Activated T-cell treated with anti-CD3 and anti-CD28 coated beads, Interleukin-2, amount 50 U/mL, for 24 hours (primary cell): Measurements from ENCODE around the gene LANCL2.

Experiments
- DNase-seq: peaks from one replicate; pipeline ENCODE4 v3.0.0-alpha.2; 2020
- H3K27ac Mint-ChIP-seq: 2 replicates; pipeline ENCODE4 v1.8.0; 2020; ENCODE audit warnings: mild to moderate bottlenecking, mixed read lengths
- H3K27me3 Mint-ChIP-seq: 2 replicates; pipeline ENCODE4 v1.8.0; 2020; ENCODE audit warnings: mixed read lengths
- H3K36me3 Mint-ChIP-seq: 2 replicates; pipeline ENCODE4 v1.8.0; 2020; ENCODE audit warnings: low read depth, mixed read lengths
- H3K4me1 Mint-ChIP-seq: 2 replicates; pipeline ENCODE4 v1.8.0; 2020; ENCODE audit warnings: low read depth, mixed read lengths
- H3K4me3 Mint-ChIP-seq: 2 replicates; pipeline ENCODE4 v1.8.0; 2020; ENCODE audit warnings: mild to moderate bottlenecking, moderate library complexity, mixed read lengths
- H3K9me3 Mint-ChIP-seq: 2 replicates; pipeline ENCODE4 v1.8.0; 2020; ENCODE audit warnings: mixed read lengths

LANCL2 gene, protein sequence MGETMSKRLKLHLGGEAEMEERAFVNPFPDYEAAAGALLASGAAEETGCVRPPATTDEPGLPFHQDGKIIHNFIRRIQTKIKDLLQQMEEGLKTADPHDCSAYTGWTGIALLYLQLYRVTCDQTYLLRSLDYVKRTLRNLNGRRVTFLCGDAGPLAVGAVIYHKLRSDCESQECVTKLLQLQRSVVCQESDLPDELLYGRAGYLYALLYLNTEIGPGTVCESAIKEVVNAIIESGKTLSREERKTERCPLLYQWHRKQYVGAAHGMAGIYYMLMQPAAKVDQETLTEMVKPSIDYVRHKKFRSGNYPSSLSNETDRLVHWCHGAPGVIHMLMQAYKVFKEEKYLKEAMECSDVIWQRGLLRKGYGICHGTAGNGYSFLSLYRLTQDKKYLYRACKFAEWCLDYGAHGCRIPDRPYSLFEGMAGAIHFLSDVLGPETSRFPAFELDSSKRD

DNA sequence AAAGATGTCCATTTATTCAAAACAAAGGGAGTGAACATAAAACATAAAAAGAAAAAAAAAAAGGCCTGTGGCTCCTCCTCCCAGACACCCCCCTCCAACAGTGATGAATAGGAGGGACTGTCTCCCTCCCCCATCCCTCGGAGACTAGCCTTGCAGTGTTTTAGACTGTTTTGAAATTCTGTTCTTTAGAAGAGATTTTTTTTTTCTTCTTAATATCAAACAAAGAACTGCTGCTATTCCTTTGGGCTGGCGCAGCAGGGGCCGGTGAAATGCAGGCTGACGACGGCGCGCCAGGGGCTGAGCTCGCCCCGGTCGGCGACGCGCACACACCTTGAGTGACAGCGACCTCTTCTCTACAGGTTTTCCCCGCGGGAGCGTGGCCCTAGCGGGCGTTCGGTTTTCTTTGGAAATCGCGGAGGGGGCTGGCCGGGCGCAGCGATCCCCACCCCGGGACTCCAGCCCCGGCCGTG is at the start of gene LANCL2:
LANCL2 (plus strand) TSS at position 133 of the 470 bp plus-strand sequence. CDS start 689 bp downstream, outside the sequence.
- H3K27ac Mint-ChIP-seq = peak within 1 kb of the TSS; percentile 98
- H3K36me3 Mint-ChIP-seq = peaks cover 31% of the 10 kb centered on the region
- no peak for DNase-seq
- no peaks in the 10 kb centered on the region for H3K27me3 Mint-ChIP-seq
- peaks cover 12% of the 10 kb centered on the region for H3K4me1 Mint-ChIP-seq
- H3K4me3 Mint-ChIP-seq = peak within 1 kb of the TSS; percentile 91
- no peaks in the 10 kb centered on the region for H3K9me3 Mint-ChIP-seq

DNA sequence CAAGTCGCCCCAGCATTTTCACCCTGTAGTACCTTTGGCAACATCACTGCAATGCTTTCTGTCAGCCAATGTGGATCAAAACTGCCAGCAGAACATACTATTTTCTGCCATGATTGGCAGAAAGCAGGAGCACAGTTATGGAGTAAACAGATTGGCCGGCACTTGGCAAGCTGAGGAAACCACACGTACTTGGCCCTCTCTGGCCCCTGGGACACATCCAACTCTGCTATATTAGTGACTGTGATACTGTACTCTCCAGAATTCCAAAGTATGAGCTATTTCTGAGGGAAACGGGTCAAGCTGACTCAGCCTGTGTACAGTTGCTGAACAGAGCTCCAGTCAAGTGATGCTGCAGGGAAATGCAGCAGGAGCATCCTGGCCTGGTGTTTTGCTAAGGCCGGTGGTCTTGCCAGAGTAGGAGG is 39.8 kb upstream of the LANCL2 start:
- Mint-ChIP-seq H3K27ac (no peak overlapping the region), H3K27me3 (peaks cover 20% of the 10 kb centered on the region), H3K36me3 (no peaks in the 10 kb centered on the region), H3K9me3 (no peaks in the 10 kb centered on the region), H3K4me3 (no peak overlapping the region), H3K4me1 (no peaks in the 10 kb centered on the region)
- no peak for DNase-seq

DNA sequence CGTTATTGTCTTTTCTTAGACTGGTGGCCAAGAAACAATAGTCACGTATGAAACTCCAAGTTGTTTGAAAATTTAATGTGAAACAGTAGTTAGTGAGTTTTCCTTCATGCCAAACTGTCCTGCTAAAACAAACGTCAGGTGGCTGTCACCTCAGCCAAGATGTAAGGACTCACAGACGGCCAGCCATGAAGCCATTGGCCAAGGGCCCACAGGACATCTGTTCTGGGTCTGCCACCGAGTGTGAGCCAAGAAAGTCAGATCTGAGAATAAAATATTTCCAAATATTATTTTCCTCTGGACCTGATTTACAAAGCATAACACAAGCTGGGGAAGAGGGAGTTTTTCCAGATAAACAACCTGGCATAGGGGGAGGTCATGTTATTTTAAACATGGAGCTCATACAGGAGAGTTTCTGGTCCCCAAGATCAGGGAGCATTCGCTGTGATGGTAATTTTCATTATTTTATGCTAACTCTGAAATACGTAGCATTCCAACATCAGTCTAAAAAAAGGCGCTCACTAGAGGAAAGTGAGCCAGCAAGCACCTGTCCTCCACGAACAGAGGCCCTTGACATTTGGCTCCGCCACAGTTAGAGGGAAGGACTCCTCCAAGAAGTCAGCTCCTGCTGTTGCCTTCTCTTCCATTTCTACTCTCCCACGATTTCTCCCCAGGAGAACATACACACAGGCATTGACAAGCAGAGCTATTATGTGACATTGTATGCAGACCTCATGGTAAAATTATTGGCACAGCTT is 38.9 kb upstream of the LANCL2 start:
- Mint-ChIP-seq H3K4me1 (no peaks in the 10 kb centered on the region), H3K36me3 (no peaks in the 10 kb centered on the region), H3K27me3 (peaks cover 12% of the 10 kb centered on the region), H3K9me3 (no peaks in the 10 kb centered on the region), H3K4me3 (no peak overlapping the region), H3K27ac (no peak overlapping the region)
- DNase-seq = no peak

DNA sequence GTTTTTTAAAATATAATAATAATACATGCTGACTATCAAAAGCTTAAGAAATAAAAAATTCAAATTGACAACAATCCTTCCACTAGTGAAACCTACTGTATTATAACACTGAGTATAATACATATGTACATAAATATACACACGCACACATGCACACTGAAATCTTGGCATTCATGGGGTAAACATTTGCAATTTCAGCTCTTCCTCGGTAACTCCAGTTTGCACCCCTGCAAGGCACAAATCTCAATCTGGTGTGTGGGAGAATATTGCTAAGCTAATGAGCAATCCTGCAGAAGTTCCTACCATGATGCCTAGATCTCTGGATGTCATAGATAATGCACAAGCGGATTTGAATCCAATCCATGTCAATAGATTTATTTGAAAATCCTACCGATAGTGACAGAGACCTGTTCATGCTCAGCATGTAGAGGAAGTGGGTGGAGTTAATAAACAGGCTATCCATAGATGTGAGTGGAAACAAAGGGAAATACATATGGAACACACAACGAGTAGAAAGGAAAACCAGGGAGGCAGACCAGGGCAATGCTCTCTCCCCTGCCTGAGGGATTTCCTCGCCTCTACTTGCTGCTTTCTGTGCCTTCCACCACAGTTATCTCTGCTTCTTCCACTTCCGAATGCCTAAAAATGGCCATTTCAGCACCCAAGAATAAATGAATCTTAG is 38.1 kb upstream of the LANCL2 start:
- no peaks in the 10 kb centered on the region for H3K36me3 Mint-ChIP-seq
- no peaks in the 10 kb centered on the region for H3K4me1 Mint-ChIP-seq
- H3K27ac Mint-ChIP-seq = no peak overlapping the region
- no peak overlapping the region for H3K4me3 Mint-ChIP-seq
- no peak for DNase-seq
- H3K27me3 Mint-ChIP-seq = peaks cover 4% of the 10 kb centered on the region
- no peaks in the 10 kb centered on the region for H3K9me3 Mint-ChIP-seq

DNA sequence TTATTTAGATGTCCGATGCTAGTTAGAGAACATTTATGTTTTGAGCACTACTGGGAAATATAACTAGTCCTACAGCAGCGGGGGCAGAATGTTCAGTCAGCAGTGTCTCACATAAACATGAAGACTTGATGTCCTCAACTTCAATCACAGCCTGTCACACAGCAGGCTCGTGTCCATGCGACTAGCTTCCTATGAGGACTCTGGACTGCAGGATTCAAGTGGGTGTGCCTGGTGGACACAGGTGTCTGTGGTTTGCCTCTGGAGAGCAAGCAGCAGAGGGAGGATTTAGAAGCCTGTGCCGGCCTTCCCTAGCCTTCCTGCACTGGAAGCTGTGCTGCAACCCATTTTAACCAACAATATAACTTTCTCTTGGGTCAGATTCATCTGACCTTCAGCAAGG is 30.0 kb upstream of the LANCL2 start:
- Mint-ChIP-seq H3K36me3 (no peaks in the 10 kb centered on the region), H3K4me1 (no peaks in the 10 kb centered on the region), H3K27ac (no peak overlapping the region), H3K27me3 (peaks cover 9% of the 10 kb centered on the region), H3K9me3 (no peaks in the 10 kb centered on the region), H3K4me3 (no peak overlapping the region)
- DNase-seq = no peak

- Mint-ChIP-seq H3K4me3 (no peak overlapping the region), H3K9me3 (no peaks in the 10 kb centered on the region), H3K36me3 (no peaks in the 10 kb centered on the region), H3K4me1 (no peaks in the 10 kb centered on the region), H3K27me3 (peaks cover 9% of the 10 kb centered on the region), H3K27ac (no peak overlapping the region)
- DNase-seq = no peak
Observed at GRCh38 chr7:55335786-55336185, 29.4 kb upstream of the LANCL2 start.

DNA sequence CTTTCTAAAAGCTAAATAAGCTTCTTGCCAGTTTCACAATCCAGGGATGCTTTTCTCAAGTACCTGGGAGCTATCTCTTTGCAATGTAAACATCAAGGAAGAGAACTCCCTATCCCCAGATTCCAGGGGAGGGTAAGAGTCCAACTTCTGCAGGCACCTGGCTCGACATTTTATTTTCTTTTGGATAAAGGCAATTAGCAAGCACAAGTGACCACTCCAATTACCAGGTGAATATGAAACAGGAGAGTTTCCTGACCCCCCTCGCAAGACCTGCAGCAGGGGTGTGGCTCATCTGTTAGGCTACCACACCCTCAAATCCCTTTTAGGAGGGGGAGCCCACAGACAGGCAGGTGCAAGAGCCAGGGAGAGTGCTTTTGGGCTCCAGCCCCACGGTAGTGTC is 28.6 kb upstream of the LANCL2 start:
- peaks cover 9% of the 10 kb centered on the region for H3K27me3 Mint-ChIP-seq
- no peaks in the 10 kb centered on the region for H3K9me3 Mint-ChIP-seq
- no peaks in the 10 kb centered on the region for H3K36me3 Mint-ChIP-seq
- H3K4me1 Mint-ChIP-seq = no peaks in the 10 kb centered on the region
- H3K27ac Mint-ChIP-seq = no peak overlapping the region
- no peak for DNase-seq
- H3K4me3 Mint-ChIP-seq = no peak overlapping the region

DNA sequence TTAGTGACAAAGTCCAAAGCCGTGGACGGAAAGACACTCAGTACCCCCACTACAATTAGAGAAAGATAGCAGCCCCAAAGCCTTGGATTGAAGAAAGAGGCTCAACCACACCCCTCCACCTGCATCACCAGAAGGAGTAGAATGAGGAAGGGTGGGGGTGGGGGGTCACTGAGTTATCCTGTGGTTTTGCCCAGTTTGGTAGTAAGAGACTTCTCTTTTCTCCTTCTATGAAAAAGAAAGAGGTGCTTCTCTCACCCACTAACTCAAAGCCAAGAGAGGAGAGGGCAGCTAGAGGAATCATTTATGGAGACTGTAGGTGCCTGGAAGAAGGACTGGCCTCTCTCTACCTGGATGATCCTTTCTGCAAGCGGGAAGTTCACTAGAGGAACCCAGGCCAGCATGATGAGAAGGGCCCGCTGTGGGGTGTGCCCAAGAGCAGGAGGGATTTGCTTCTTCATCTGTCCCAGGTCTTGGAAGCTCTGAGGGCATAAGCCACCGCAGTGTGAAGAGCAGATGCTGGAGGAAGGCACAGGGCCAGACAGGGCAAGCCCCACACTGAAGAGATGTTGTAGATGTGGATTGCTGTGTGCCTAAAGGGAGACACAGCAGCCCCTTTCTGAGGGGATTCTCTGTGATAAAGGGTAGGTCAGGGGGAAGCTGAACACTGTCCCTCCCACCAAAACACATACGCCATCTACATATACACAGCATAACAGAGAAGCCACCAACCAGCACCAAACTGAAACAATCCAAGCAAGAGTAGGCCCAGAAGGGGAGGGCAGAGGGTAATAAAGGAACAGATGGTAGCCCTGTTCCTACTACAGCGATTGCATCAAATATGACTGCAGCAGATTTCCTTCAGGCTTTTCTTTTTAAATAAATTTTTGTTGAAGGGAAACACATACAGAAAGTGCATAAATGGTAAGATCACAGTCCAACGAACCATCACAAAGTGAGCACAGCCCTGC is 25.8 kb upstream of the LANCL2 start:
- H3K4me1 Mint-ChIP-seq = no peaks in the 10 kb centered on the region
- H3K27ac Mint-ChIP-seq = no peak overlapping the region
- no peaks in the 10 kb centered on the region for H3K9me3 Mint-ChIP-seq
- peaks cover 9% of the 10 kb centered on the region for H3K27me3 Mint-ChIP-seq
- H3K4me3 Mint-ChIP-seq = no peak overlapping the region
- DNase-seq = no peak
- no peaks in the 10 kb centered on the region for H3K36me3 Mint-ChIP-seq

- no peaks in the 10 kb centered on the region for H3K4me1 Mint-ChIP-seq
- peaks cover 18% of the 10 kb centered on the region for H3K27me3 Mint-ChIP-seq
- DNase-seq = no peak
- no peak overlapping the region for H3K27ac Mint-ChIP-seq
- no peak overlapping the region for H3K4me3 Mint-ChIP-seq
- no peaks in the 10 kb centered on the region for H3K9me3 Mint-ChIP-seq
- H3K36me3 Mint-ChIP-seq = no peaks in the 10 kb centered on the region
Observed at GRCh38 chr7:55342216-55342871, 22.8 kb upstream of the LANCL2 start.

DNA sequence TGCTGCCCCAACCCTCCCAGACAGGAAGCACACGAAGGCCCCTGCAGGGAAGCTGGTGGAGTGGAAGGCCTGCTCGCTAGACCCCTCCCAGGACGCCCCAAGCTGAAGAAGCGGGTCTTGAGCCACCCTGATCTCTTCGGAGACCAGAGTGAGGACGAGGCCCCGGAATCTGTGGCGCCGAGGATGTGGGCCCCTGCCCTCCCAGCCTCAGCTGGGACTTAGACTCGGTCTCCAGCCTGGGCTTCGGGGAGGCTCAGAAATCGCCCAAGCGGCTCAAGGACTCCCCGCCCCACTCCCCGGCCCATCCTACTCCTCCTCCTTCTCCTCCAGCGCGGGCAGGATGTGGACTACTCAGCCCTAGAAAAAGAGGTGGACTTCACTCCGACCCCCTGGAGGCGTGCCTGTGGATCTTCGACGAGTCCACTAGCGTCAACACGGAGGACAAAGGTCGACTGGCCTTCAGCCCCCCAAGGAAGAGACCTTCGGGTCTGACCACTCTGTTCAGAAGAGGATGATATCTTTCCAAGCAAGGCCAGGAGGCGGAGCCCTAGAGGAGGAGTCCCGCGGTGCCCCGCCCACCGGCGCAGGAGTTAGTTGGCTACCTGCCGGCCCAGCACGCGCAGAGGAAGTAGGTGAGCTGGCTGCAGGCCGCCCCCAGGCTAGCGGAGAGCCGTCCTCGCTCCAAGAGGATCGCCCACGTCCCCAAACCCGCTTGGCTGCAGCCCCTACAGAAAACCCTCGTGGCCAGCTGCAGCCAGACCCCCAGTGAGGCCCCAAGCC is 21.9 kb upstream of the LANCL2 start:
- Mint-ChIP-seq H3K27ac (no peak overlapping the region), H3K36me3 (no peaks in the 10 kb centered on the region), H3K27me3 (peaks cover 14% of the 10 kb centered on the region), H3K9me3 (no peaks in the 10 kb centered on the region), H3K4me1 (peaks cover 2% of the 10 kb centered on the region), H3K4me3 (no peak overlapping the region)
- no peak for DNase-seq

DNA sequence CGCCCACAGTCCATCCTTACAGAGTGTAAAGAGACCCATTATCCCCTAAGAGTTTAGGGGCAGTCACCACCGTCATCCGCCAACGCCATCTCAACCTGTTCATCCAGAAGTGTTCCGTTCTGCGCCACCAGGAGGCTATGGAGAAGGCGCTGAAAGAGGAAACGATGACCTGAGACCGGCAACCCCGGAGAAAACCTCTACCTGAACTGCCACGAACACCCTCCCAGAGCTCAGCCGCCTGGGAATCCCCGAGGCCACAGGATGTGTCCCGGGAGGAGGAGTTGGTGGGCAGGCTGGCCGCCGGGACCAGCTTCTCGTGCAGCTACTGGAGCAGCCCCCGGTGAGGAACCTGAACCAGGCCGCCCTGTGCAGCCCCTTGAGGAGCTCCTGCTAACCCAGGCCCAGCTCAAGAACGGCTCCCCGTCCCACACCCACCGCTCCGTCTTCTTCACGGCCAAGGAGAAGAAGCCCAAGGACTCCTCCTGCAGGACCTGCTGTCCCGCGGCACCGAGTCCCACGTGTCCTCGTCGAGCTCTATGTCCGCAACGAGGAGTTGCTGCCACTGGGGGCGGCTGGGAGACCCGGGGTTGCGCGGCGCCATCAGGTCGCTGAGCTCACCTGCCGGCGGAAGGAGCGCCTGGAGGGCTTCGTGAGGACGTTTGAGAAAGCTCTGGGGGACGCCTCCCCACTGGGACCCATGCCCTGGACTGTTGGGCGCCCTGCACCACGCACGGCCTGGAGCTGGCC is 21.1 kb upstream of the LANCL2 start:
- Mint-ChIP-seq H3K27me3 (peaks cover 13% of the 10 kb centered on the region), H3K36me3 (no peaks in the 10 kb centered on the region), H3K27ac (no peak overlapping the region), H3K4me1 (peaks cover 9% of the 10 kb centered on the region), H3K4me3 (no peak overlapping the region), H3K9me3 (no peaks in the 10 kb centered on the region)
- DNase-seq = no peak

GRCh38 chr7:55344840-55345239 is 20.3 kb upstream of the LANCL2 start:
- Mint-ChIP-seq H3K4me3 (no peak overlapping the region), H3K36me3 (no peaks in the 10 kb centered on the region), H3K9me3 (no peaks in the 10 kb centered on the region), H3K4me1 (peaks cover 11% of the 10 kb centered on the region), H3K27me3 (peaks cover 21% of the 10 kb centered on the region), H3K27ac (no peak overlapping the region)
- DNase-seq = no peak
